Transverse colon (tissue), 4 donors: ENCODE data around the gene UBE2M. TPM values are rescaled to one million over a fixed set of nuclear protein-coding genes. Genes with fewer than 3 reads are reported as not detected.
A peak's percentile ranks its signal among the peaks of the same experiment; 100 is the strongest.

Experiments
- DNase-seq: peaks from one replicate; pipeline ENCODE4 v3.0.0-alpha.2; 2019
- H3K27ac ChIP-seq, 4 donors: fragments of 200-600 bp; sonication (generic); 2 replicates each; pipeline ENCODE4 v1.5.1; 2016 to 2018; ENCODE audit warnings: inconsistent platforms in 4 of 4
- H3K27me3 ChIP-seq: fragments of 200-600 bp; sonication (generic); 2 replicates; pipeline ENCODE4 v1.5.1; 2017; ENCODE audit warnings: inconsistent platforms
- H3K36me3 ChIP-seq, 4 donors: fragments of 200-600 bp; sonication (generic); 2 replicates each; pipeline ENCODE4 v1.5.1; 2017 to 2019; ENCODE audit warnings: inconsistent platforms in 4 of 4
- H3K4me1 ChIP-seq, 4 donors: fragments of 200-600 bp; sonication (generic); 2 replicates each; pipeline ENCODE4 v1.5.1; 2017 to 2020; ENCODE audit warnings: inconsistent platforms in 4 of 4
- H3K4me3 ChIP-seq, 4 donors: fragments of 200-600 bp; sonication (generic); 1 replicate in 1 of 4; 2 replicates in 3 of 4; pipeline versions ENCODE4 v1.5.1 to v1.6.1; 2017 to 2019; ENCODE audit warnings: inconsistent platforms in 4 of 4
- H3K9me3 ChIP-seq, 2 donors: fragments of 200-600 bp; sonication (generic); 2 replicates each; pipeline ENCODE4 v1.5.1; 2017 to 2019; ENCODE audit warnings: inconsistent platforms in 2 of 2
- EP300 ChIP-seq: sonication (generic); formaldehyde crosslinking; IDR thresholded peaks from one replicate; pipeline ENCODE4 v1.6.1; 2017; ENCODE audit warnings: antibody characterized with exemption, low read depth
- POLR2A ChIP-seq: fragments of 450-650 bp; IDR thresholded peaks from one replicate; pipeline ENCODE4 v1.6.1; 2016; ENCODE audit warnings: antibody characterized with exemption, mild to moderate bottlenecking, moderate library complexity
- POLR2AphosphoS5 ChIP-seq, 3 donors: sonication (generic); formaldehyde crosslinking; IDR thresholded peaks; one replicate each; pipeline ENCODE4 v1.6.1; 2016; ENCODE audit warnings: antibody characterized with exemption in 3 of 3
- WGBS, 2 donors: methylation state at CpG; one replicate each; pipeline ENCODE4 v1.1.5; 2018; ENCODE audit warnings: low coverage in 1 of 2; 5-methylcytosine and 5-hydroxymethylcytosine counted together
- in situ Hi-C, 4 donors: fragments of 200-750 bp; cut with MboI; loops; one replicate each; pipeline versions ENCODE4 v1.15.0 to v1.15.1; 2017; ENCODE audit warnings: low sequenced_read_pairs in 3 of 4, low pct_ligation_motif_present in 1 of 4, low pct_unique_long_range_greater_than_20kb in 1 of 4
- intact Hi-C: fragments of 100-400 bp; cut with DNase I; formaldehyde crosslinking; loops from one replicate; pipeline ENCODE4 v1.15.1; 2023; ENCODE audit warnings: low total_unique reads
- total RNA-seq, 4 donors: library from RNA; depleted of rRNA; stranded (reverse); fragments of >200 nt; gene quantifications; one replicate each; pipeline ENCODE4 v1.1.0, GENCODE V29; 2016
- TF ChIP-seq, protein P1 (sequence below), 5 experiments: fragments of 200-600 bp in 3 of 5; fragments of 450-650 bp in 2 of 5; sonication (generic) in 3 of 5; IDR thresholded peaks; 1 replicate in 2 of 5; 2 replicates in 3 of 5; pipeline ENCODE4 v1.5.1; 2016 to 2017; ENCODE audit warnings: antibody characterized with exemption in 5 of 5, inconsistent platforms in 3 of 5, mild to moderate bottlenecking in 2 of 5, moderate library complexity in 1 of 5

The UBE2M gene
- total RNA-seq, 4 donors from 2014 or later: 24.2 to 56.9 (median 26.7) TPM

DNA sequence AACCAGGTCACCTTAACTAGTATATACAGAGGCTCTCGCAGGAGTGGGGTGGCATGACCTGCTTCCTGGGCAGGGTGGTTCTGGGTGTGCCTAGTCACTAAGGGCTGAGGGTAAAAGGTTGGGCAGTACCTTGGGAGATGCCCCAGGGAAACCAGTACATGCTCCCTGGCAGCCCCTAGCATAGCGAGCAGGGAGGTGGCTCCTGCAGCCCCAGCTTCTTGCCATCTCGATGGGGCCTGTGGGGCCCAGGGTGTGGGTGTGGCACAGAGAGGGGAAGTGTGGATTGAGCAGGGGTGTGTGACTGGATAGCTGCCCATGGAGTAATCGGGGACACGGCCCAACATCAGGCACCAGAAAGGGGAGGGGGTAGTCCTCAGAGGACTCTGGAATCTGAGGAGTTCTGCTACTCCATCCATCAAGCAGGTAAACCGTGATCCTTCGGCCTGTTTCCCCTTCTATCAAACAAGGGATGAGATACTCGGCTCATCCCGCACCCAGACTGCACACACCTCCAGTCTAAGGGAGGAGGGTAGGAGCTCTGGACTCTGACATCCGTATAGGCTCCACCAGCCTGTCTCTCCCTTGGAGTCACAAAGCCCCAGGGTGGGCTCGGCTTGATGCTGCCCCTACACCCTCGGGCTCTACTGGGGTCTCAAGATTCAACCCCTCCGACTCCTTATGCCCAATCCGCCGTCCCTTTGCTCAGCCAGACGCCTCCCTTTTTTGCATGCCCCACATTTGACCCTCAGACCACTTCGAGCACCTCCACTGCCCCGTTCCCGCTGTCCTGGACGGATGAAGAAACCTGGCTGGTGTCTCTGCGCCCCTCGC lies 39.9 kb downstream of the UBE2M start:
- in situ Hi-C loops (no loop called here), intact Hi-C loops (no loop called here)
- Histone ChIP-seq H3K9me3 (no peaks in the 10 kb centered on the region), H3K27ac (peak overlapping the region; percentile 92 to 99 (median 96)), H3K27me3 (no peaks in the 10 kb centered on the region), H3K36me3 (peaks cover 0 to 6% (median 0%) of the 10 kb centered on the region in 4 donors), H3K4me1 (peaks cover 30 to 38% (median 34%) of the 10 kb centered on the region in 4 donors), H3K4me3 (peak overlapping the region; percentile 63 to 79 (median 72))
- WGBS, 2 donors: 0 to 5% methylated on average over 9 to 22 of the region's 22 CpGs
- peak; percentile 44 for DNase-seq
- no peak for TF ChIP-seq POLR2A
- TF ChIP-seq EP300: no peak
- TF ChIP-seq POLR2AphosphoS5 (IDR thresholded peaks at IDR 0.05): no peak
- TF ChIP-seq, protein P1, sequence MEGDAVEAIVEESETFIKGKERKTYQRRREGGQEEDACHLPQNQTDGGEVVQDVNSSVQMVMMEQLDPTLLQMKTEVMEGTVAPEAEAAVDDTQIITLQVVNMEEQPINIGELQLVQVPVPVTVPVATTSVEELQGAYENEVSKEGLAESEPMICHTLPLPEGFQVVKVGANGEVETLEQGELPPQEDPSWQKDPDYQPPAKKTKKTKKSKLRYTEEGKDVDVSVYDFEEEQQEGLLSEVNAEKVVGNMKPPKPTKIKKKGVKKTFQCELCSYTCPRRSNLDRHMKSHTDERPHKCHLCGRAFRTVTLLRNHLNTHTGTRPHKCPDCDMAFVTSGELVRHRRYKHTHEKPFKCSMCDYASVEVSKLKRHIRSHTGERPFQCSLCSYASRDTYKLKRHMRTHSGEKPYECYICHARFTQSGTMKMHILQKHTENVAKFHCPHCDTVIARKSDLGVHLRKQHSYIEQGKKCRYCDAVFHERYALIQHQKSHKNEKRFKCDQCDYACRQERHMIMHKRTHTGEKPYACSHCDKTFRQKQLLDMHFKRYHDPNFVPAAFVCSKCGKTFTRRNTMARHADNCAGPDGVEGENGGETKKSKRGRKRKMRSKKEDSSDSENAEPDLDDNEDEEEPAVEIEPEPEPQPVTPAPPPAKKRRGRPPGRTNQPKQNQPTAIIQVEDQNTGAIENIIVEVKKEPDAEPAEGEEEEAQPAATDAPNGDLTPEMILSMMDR (IDR thresholded peaks at IDR 0.05): peak; percentile 16 to 62 (median 48)

DNA sequence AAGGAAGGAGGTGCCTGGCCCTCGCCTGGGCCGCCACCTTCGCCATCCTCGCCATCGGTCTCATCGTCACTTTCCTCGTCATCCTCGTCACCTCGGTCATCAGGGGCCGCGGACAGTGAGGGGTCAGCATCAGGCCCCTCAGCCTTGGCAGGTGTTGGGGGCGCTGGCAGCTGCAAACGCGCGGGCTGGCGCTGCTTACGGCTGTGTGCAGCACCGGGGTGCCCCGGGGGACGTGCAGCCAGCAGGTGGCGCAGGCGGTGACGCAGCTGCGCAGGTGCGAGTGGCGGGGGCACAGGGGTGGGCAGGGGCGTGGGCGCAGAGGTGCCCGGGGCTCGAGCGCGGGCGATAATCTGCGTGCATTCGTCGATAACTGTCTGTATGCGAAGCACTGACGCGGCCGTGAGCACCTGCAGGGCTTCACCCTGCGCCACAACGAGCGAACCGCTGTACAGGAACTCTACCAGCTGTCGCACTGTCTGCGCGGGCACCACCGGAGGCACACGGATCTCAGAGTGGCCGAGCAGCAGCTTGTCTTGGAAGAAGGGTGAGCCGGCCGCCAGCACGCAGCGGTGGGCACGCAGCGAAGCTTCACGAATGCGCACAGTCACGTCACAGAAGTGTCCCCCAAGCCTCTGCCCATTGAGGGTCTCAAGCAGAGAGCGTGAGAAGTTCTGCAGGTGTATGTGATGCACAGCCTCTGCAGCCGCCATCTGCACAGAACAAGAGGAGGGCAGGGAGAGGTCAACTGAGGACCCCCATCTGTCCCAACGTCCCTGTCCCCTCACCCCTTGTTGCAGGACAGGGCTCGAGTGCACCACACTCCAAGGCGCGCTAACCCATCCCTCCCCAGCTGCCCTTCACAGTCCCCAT lies 41.2 kb downstream of the UBE2M start:
- intact Hi-C loops (no loop called here), in situ Hi-C loops (no loop called here)
- peaks cover 0 to 6% (median 0%) of the 10 kb centered on the region in 4 donors for H3K36me3 ChIP-seq
- 94% methylated on average over 65 of the region's 65 CpGs; no CpG with 5 or more reads in 1 of the 2 donors for WGBS, 2 donors
- peak overlapping the region in 1 of 4 donors; percentile 99 for H3K27ac ChIP-seq
- TF ChIP-seq, protein P1 (IDR thresholded peaks at IDR 0.05): no peak
- H3K9me3 ChIP-seq: no peaks in the 10 kb centered on the region
- H3K4me3 ChIP-seq: no peak overlapping the region
- no peak for DNase-seq
- H3K27me3 ChIP-seq: no peaks in the 10 kb centered on the region
- H3K4me1 ChIP-seq: peaks cover 30 to 43% (median 40%) of the 10 kb centered on the region in 4 donors

DNA sequence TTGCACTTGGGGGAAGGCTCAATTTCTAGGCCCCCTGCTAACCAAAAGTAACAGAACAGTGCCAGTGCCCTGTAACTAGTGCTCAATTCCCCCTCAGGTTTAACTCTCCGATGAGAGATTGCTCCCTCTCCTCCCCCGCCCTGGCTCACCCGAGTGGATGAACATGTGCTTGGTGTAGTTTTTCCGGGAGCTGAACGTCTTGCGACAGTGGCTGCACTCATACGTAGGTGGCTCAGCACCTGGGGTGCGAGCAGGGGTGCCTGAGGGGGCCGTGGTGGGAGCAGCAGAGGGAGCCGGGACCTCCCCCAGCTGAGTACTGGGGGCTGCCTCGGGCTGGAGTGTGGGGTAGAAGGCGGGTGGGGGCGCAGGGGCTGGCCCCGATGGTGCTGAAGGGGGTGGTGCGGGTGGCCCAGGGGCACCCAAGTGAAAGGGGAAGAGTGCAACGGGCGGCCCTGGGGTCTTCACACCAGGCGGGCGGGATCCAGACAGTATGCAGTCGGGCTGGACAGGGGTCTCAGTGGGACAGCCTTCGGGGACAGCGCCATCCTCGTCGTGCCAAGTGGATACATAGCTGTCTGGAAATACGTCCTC lies 42.1 kb downstream of the UBE2M start:
- TF ChIP-seq, protein P1 (IDR thresholded peaks at IDR 0.05): no peak
- no peak for TF ChIP-seq POLR2A
- TF ChIP-seq POLR2AphosphoS5 (IDR thresholded peaks at IDR 0.05): no peak
- no peak for TF ChIP-seq EP300
- Histone ChIP-seq H3K36me3 (peaks cover 0 to 6% (median 0%) of the 10 kb centered on the region in 4 donors), H3K4me1 (peaks cover 30 to 50% (median 43%) of the 10 kb centered on the region in 4 donors), H3K4me3 (no peak overlapping the region), H3K9me3 (no peaks in the 10 kb centered on the region), H3K27me3 (no peaks in the 10 kb centered on the region), H3K27ac (no peak overlapping the region)
- intact Hi-C loops: no loop called here
- no peak for DNase-seq
- in situ Hi-C loops: no loop called here
- WGBS, 2 donors: 88% methylated on average over 25 of the region's 25 CpGs; no CpG with 5 or more reads in 1 of the 2 donors

DNA sequence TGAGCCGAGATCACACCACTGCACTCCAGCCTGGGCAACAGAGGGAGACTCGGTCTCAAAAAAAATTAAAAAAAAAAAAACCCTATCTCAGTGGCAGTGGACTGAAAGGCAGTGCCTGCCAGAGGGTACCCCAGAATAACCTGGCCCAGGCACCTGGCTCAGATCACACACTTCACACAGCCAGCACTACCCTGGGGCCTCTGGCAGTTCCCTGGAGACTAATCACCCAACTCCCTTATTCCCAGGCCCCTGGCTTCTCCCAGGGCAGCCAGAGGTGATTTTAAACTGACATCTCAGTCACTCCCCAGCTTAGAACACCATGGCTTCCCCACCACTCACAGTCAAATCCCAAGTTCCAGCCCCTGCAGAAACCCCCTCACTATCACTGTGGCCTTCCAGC lies 43.2 kb downstream of the UBE2M start:
- intact Hi-C loops (no loop called here), in situ Hi-C loops (no loop called here)
- TF ChIP-seq POLR2AphosphoS5 (IDR thresholded peaks at IDR 0.05) (no peak), EP300 (no peak), POLR2A (no peak)
- TF ChIP-seq, protein P1 (IDR thresholded peaks at IDR 0.05): no peak
- no peaks in the 10 kb centered on the region for H3K27me3 ChIP-seq
- 95 to 100% methylated on average over 2 of the region's 2 CpGs for WGBS, 2 donors
- H3K4me3 ChIP-seq: no peak overlapping the region
- H3K4me1 ChIP-seq: peaks cover 26 to 45% (median 38%) of the 10 kb centered on the region in 4 donors
- H3K9me3 ChIP-seq: no peaks in the 10 kb centered on the region
- H3K36me3 ChIP-seq: peaks cover 0 to 6% (median 0%) of the 10 kb centered on the region in 4 donors
- no peak for DNase-seq
- H3K27ac ChIP-seq: no peak overlapping the region
